HepG2 (cell line): Measurements from ENCODE around the gene MYLK2. TPM values are rescaled to one million over a fixed set of nuclear protein-coding genes. Genes with fewer than 3 reads are reported as not detected.
A peak's percentile ranks its signal among the peaks of the same experiment; 100 is the strongest.

Experiments
- ATAC-seq: fragments of 200-7000 bp; cut with Tn5 transposase; 3 replicates; pipeline ENCODE4 v1.9.1; 2020; ENCODE audit warnings: mild to moderate bottlenecking, moderate library complexity
- BruUV-seq: library from RNA; stranded (reverse); fragments of 400-500 nt; replicated peaks from 2 replicates; lab custom pipeline; 2021; lab: Mats Ljungman, UMichigan
- CTCF ChIA-PET: fragments of 300-600 bp; formaldehyde crosslinking; extraction: SDS; loops from one replicate; lab custom pipeline; 2021; ENCODE audit warnings: low total read pairs, inconsistent platforms, low intra/inter-chr PET ratio; lab: Yijun Ruan, JAX
- POLR2A ChIA-PET: fragments of 350-600 bp; sonication (Branson Sonifier 250); formaldehyde crosslinking; loops from one replicate; lab custom pipeline; 2020; ENCODE audit warnings: antibody characterized with exemption, inconsistent platforms; lab: Yijun Ruan, JAX
- DNase-seq: peaks from one replicate; pipeline ENCODE4 v3.0.0-alpha.2; 2015; ENCODE audit warnings: low spot score
- FAIRE-seq: peaks from 3 replicates; lab custom pipeline; 2011; peaks lifted over from hg19 to GRCh38; lab: Jason Lieb, UNC
- H2AFZ ChIP-seq: one replicate; pipeline ENCODE4 v1.6.1; 2011; ENCODE audit warnings: low read length, inconsistent platforms
- H3K27ac ChIP-seq: fragments of 300-600 bp; 3 replicates; pipeline ENCODE4 v1.8.0; 2011; ENCODE audit warnings: mixed run types, mild to moderate bottlenecking, mixed read lengths, low read length, inconsistent platforms; ENCODE audit not compliant: insufficient read depth; ENCODE audit errors: extremely low read length
- H3K27me3 ChIP-seq, 2 experiments: fragments of 200-600 bp in 1 of 2; 2 replicates in 1 of 2; 3 replicates in 1 of 2; pipeline versions ENCODE4 v1.6.0 to v1.8.0; 2011; ENCODE audit warnings: low read length in 2 of 2, mild to moderate bottlenecking in 2 of 2, moderate library complexity in 2 of 2, inconsistent platforms in 1 of 2; ENCODE audit not compliant: insufficient read depth in 2 of 2, control insufficient read depth in 1 of 2
- H3K36me3 ChIP-seq, 2 experiments: fragments of 200-600 bp in 1 of 2; replicated peaks in 1 of 2; 2 replicates in 1 of 2; 3 replicates in 1 of 2; pipeline versions ENCODE4 v1.5.1 to v1.8.0; 2011; ENCODE audit warnings: low read length in 2 of 2, inconsistent platforms in 1 of 2; ENCODE audit not compliant: insufficient read depth in 2 of 2, control insufficient read depth in 1 of 2
- H3K4me1 ChIP-seq: 2 replicates; pipeline ENCODE4 v1.5.1; 2012; ENCODE audit warnings: low read length, inconsistent platforms; ENCODE audit not compliant: insufficient read depth
- H3K4me2 ChIP-seq: 2 replicates; pipeline ENCODE4 v1.6.0; 2011; ENCODE audit warnings: low read depth, low read length, inconsistent platforms
- H3K4me3 ChIP-seq, 3 experiments: fragments of 200-600 bp in 1 of 3; sonication (generic), shearing (Covaris generic) in 1 of 3; replicated peaks in 1 of 3; 2 replicates each; pipeline ENCODE4 v1.5.1; 2011 to 2016; ENCODE audit warnings: low read length in 3 of 3, inconsistent platforms in 2 of 3, low read depth in 2 of 3, mild to moderate bottlenecking in 2 of 3, control low read depth in 1 of 3, mixed read lengths in 1 of 3; ENCODE audit not compliant: insufficient read depth in 1 of 3
- H3K79me2 ChIP-seq: one replicate; pipeline ENCODE4 v1.6.1; 2011; ENCODE audit warnings: low read length, inconsistent platforms; ENCODE audit not compliant: insufficient read depth
- H3K9ac ChIP-seq: 2 replicates; pipeline ENCODE4 v1.6.0; 2011; ENCODE audit warnings: mild to moderate bottlenecking, low read depth, low read length, inconsistent platforms; ENCODE audit not compliant: insufficient read depth
- H3K9me3 ChIP-seq: 2 replicates; pipeline ENCODE4 v1.5.1; 2012; ENCODE audit warnings: mild to moderate bottlenecking, low read length
- H4K20me1 ChIP-seq: 2 replicates; pipeline ENCODE4 v1.6.0; 2011; ENCODE audit warnings: inconsistent platforms, mild to moderate bottlenecking, low read length, moderate library complexity; ENCODE audit not compliant: insufficient read depth
- ARID2 ChIP-seq: sonication (generic); formaldehyde crosslinking; IDR thresholded peaks from 2 replicates; pipeline ENCODE4 v1.8.1; 2022; ENCODE audit warnings: mild to moderate bottlenecking, missing genetic modification reagents, borderline replicate concordance
- CENPBD1 ChIP-seq: sonication (generic); formaldehyde crosslinking; IDR thresholded peaks from 2 replicates; pipeline ENCODE4 v1.8.0; 2022; ENCODE audit warnings: missing genetic modification reagents, low read depth, mild to moderate bottlenecking, borderline replicate concordance
- CHCHD3 ChIP-seq: sonication (generic); formaldehyde crosslinking; IDR thresholded peaks from 2 replicates; pipeline ENCODE4 v1.8.0; 2022; ENCODE audit warnings: mild to moderate bottlenecking, missing genetic modification reagents, moderate library complexity
- CHD2 ChIP-seq: IDR thresholded peaks from 2 replicates; pipeline ENCODE4 v1.6.1; 2011; ENCODE audit warnings: low read depth, low read length, improper control_type of control experiment
- DNMT1 ChIP-seq: sonication (generic); formaldehyde crosslinking; IDR thresholded peaks from 2 replicates; pipeline ENCODE4 v1.5.1; 2020; ENCODE audit warnings: mild to moderate bottlenecking, missing genetic modification reagents
- E2F5 ChIP-seq: sonication (generic); formaldehyde crosslinking; conservative IDR thresholded peaks from 2 replicates; pipeline ENCODE4 v1.4.0; 2020; ENCODE audit warnings: missing genetic modification reagents
- GATAD2A ChIP-seq: IDR thresholded peaks from 2 replicates; pipeline ENCODE4 v1.6.1; 2016
- ZFP91 ChIP-seq: sonication (generic); formaldehyde crosslinking; IDR thresholded peaks from 2 replicates; pipeline ENCODE4 v1.9.0; 2022; ENCODE audit warnings: missing genetic modification reagents, mild to moderate bottlenecking, borderline replicate concordance
- ZHX2 ChIP-seq, 2 experiments: sonication (generic) in 1 of 2; formaldehyde crosslinking in 1 of 2; IDR thresholded peaks; 2 replicates each; pipeline versions ENCODE4 v1.6.1 to v1.9.0; 2014 to 2022; ENCODE audit warnings: antibody characterized with exemption in 1 of 2, borderline replicate concordance in 1 of 2, inconsistent platforms in 1 of 2, low read depth in 1 of 2, missing genetic modification reagents in 1 of 2
- ZNF205 ChIP-seq: IDR thresholded peaks from 2 replicates; pipeline ENCODE4 v1.6.1; 2018; ENCODE audit warnings: missing biosample characterization, missing genetic modification reagents
- ZNF282 ChIP-seq: fragments of 450-650 bp; IDR thresholded peaks from 2 replicates; pipeline ENCODE4 v1.6.1; 2018; ENCODE audit not compliant: partially characterized antibody
- ZNF781 ChIP-seq: sonication (generic); formaldehyde crosslinking; IDR thresholded peaks from 2 replicates; pipeline ENCODE4 v1.5.1; 2020; ENCODE audit warnings: borderline replicate concordance, mild to moderate bottlenecking, missing genetic modification reagents; ENCODE audit errors: not compliant biosample characterization
- WGBS: methylation state at CpG from one replicate; pipeline ENCODE4 v1.1.6; 2017; ENCODE audit warnings: low lambda C conversion rate; 5-methylcytosine and 5-hydroxymethylcytosine counted together
- in situ Hi-C: cut with HindIII; loops from 2 replicates; pipeline ENCODE4 v1.10.0; 2017; ENCODE audit warnings: low pct_unique_long_range_greater_than_20kb; ENCODE audit not compliant: extremely low pct_ligation_motif_present
- intact Hi-C: fragments of 100-400 bp; cut with micrococcal nuclease; formaldehyde crosslinking; loops from one replicate; pipeline ENCODE4 v1.10.0; 2022; ENCODE audit not compliant: unreplicated experiment
- polyA plus RNA-seq, 8 experiments: library from polyadenylated mRNA; depleted of rRNA in 3 of 8; stranded (reverse) in 7 of 8; unstranded in 1 of 8; fragments of >200 nt; fragmentation: Illumina TruSeq in 4 of 8; extraction: Trizol in 4 of 8; gene quantifications; 2 replicates each; pipeline versions ENCODE4 v1.2.1 to v1.2.3, GENCODE V29; 2011 to 2016; ENCODE audit warnings: low read depth in 4 of 8, missing spikeins in 1 of 8, mixed read lengths in 1 of 8; ENCODE audit not compliant: insufficient read depth in 1 of 8
- total RNA-seq, 5 experiments: library from RNA; depleted of rRNA; stranded (reverse); fragments of >200 nt; fragmentation: Illumina TruSeq; extraction: Trizol; gene quantifications; 2 replicates each; pipeline ENCODE4 v1.2.3, GENCODE V29; 2016; ENCODE audit warnings: low read depth in 1 of 5

Gene MYLK2
- total and polyA plus RNA-seq, 2 of the 13 experiments (the other 11 are each of a cell fraction or from before 2014, with no cell fraction given) = 0.27 TPM; not detected in 1

GRCh38 chr20:31868853-31869672 lies 49.9 kb downstream of the MYLK2 start (continued):
- TF ChIP-seq ZFP91 (CRISPR knock-in tag) = peak; percentile 7; the same call in 1 of the 2 replicates

- FAIRE-seq = no peak
- no peaks in the 10 kb centered on the region for H4K20me1 ChIP-seq
- H3K9ac ChIP-seq = peak overlapping the region; percentile 55; the same call in 1 of the 2 replicates
- no peak for DNase-seq
- in situ Hi-C loops (no loop called here), intact Hi-C loops (no loop called here)
- H3K27ac ChIP-seq = no peak overlapping the region
- ChIA-PET POLR2A (interaction anchor here (0.6 to 1.5 kb wide), 2 partner anchors 9 to 11 kb away, joined by 3 to 9 read pairs; no protein-coding TSS in a partner anchor), CTCF (no interaction called here)
- H3K4me1 ChIP-seq = peaks cover 20% of the 10 kb centered on the region
- peak overlapping the region; percentile 1 for H2AFZ ChIP-seq
- no peaks in the 10 kb centered on the region for H3K36me3 ChIP-seq
- H3K79me2 ChIP-seq = no peaks in the 10 kb centered on the region
- peak; percentile 30 for ATAC-seq
- H3K9me3 ChIP-seq = no peaks in the 10 kb centered on the region
- WGBS = 0% methylated on average over 1 of the region's 1 CpG
- H3K4me3 ChIP-seq = peak overlapping the region; percentile 56 to 85 (median 57)
- no TSS peak for BruUV-seq
- peak overlapping the region; percentile 99 for H3K4me2 ChIP-seq
- peaks cover 14 to 55% of the 10 kb centered on the region in 2 experiments; a peak in 4 of 5 replicates for H3K27me3 ChIP-seq
- TF ChIP-seq CHCHD3 (CRISPR knock-in tag) = no peak
- TF ChIP-seq ZNF781 = peak; percentile 20
- TF ChIP-seq CENPBD1 (CRISPR knock-in tag) = no peak
- TF ChIP-seq ZNF282 = peak; percentile 29
- TF ChIP-seq ARID2 (CRISPR knock-in tag) = 0 out of 2 replicates have a peak, but pooled peaks have one; percentile 9
- TF ChIP-seq ZNF205 = no peak
- no peak for TF ChIP-seq E2F5 (CRISPR knock-in tag)
- TF ChIP-seq CHD2 = no peak
- no peak for TF ChIP-seq DNMT1
- TF ChIP-seq ZHX2 (IDR thresholded peaks at IDR 0.05; ENCODE audit: low read depth) = no peak
- no peak for TF ChIP-seq ZHX2 (CRISPR knock-in tag; IDR thresholded peaks at IDR 0.05; ENCODE audit: borderline replicate concordance)
- TF ChIP-seq GATAD2A = no peak
Measured at GRCh38 chr20:31869673-31869941, 50.5 kb downstream of the MYLK2 start.
